HepG2 (cell line): Measurements from ENCODE around the gene SDK1. TPM values are rescaled to one million over a fixed set of nuclear protein-coding genes. Genes with fewer than 3 reads are reported as not detected.

ENCODE experiments used
- AGO2 ChIP-seq: fragments of 200-400 bp; formaldehyde crosslinking; optimal IDR thresholded peaks from 2 replicates; pipeline ENCODE3; 2017; ENCODE audit warnings: mild to moderate bottlenecking, low read depth, low read length, moderate library complexity
- BHLHE40 ChIP-seq: IDR thresholded peaks from 2 replicates; pipeline ENCODE4 v1.6.1; 2011; ENCODE audit warnings: low read length, improper control_type of control experiment
- ELF3 ChIP-seq: IDR thresholded peaks from 2 replicates; pipeline ENCODE4 v1.6.1; 2016; ENCODE audit warnings: missing genetic modification reagents, missing compliant biosample characterization
- FIP1L1 ChIP-seq: fragments of 200-400 bp; formaldehyde crosslinking; IDR thresholded peaks from 2 replicates; pipeline ENCODE4 v1.6.1; 2018; ENCODE audit warnings: low read depth, mild to moderate bottlenecking, low read length, moderate library complexity, borderline replicate concordance; ENCODE audit not compliant: insufficient read depth
- HOXA7 ChIP-seq: sonication (generic); formaldehyde crosslinking; IDR thresholded peaks from 2 replicates; pipeline ENCODE4 v1.8.1; 2022; ENCODE audit warnings: mild to moderate bottlenecking, missing genetic modification reagents, moderate library complexity
- KDM2A ChIP-seq: sonication (generic); formaldehyde crosslinking; IDR thresholded peaks from 2 replicates; pipeline ENCODE4 v1.4.0; 2020; ENCODE audit warnings: low read depth, missing genetic modification reagents, borderline replicate concordance
- NR1H2 ChIP-seq: sonication (generic); formaldehyde crosslinking; IDR thresholded peaks from 2 replicates; pipeline ENCODE4 v1.8.1; 2022; ENCODE audit warnings: low read depth, missing genetic modification reagents, borderline replicate concordance
- PHF8 ChIP-seq: sonication (generic); formaldehyde crosslinking; IDR thresholded peaks from 2 replicates; pipeline ENCODE4 v1.5.0; 2020; ENCODE audit warnings: missing genetic modification reagents
- RBM22 ChIP-seq: fragments of 200-400 bp; formaldehyde crosslinking; optimal IDR thresholded peaks from 2 replicates; pipeline ENCODE3; 2017; ENCODE audit warnings: mild to moderate bottlenecking, low read length, moderate library complexity
- RNF2 ChIP-seq: fragments of 450-650 bp; conservative IDR thresholded peaks from 2 replicates; pipeline ENCODE4 v1.6.1; 2016; ENCODE audit warnings: low read depth
- SIN3A ChIP-seq: IDR thresholded peaks from 2 replicates; pipeline ENCODE4 v1.6.1; 2011; ENCODE audit warnings: low read depth, mild to moderate bottlenecking, control low read depth, low read length, borderline replicate concordance
- SNRNP70 ChIP-seq: fragments of 200-400 bp; formaldehyde crosslinking; IDR thresholded peaks from 2 replicates; pipeline ENCODE4 v1.6.1; 2017; ENCODE audit warnings: mild to moderate bottlenecking, low read depth, low read length, moderate library complexity
- SP1 ChIP-seq, 2 experiments: fragments of 450-650 bp in 1 of 2; sonication (generic) in 1 of 2; formaldehyde crosslinking in 1 of 2; IDR thresholded peaks; 2 replicates each; pipeline versions ENCODE4 v1.4.0 to v1.6.1; 2016 to 2020; ENCODE audit warnings: missing genetic modification reagents in 1 of 2
- SRSF1 ChIP-seq: fragments of 200-400 bp; formaldehyde crosslinking; optimal IDR thresholded peaks from 2 replicates; pipeline ENCODE3; 2017; ENCODE audit warnings: mild to moderate bottlenecking, low read depth, low read length, moderate library complexity
- THAP7 ChIP-seq: sonication (generic); formaldehyde crosslinking; IDR thresholded peaks from 2 replicates; pipeline ENCODE4 v1.8.1; 2023; ENCODE audit warnings: mild to moderate bottlenecking, missing genetic modification reagents
- ZBTB3 ChIP-seq: sonication (generic); formaldehyde crosslinking; IDR thresholded peaks from 2 replicates; pipeline ENCODE4 v1.4.0; 2020; ENCODE audit warnings: low read depth, mild to moderate bottlenecking, moderate library complexity, missing genetic modification reagents, borderline replicate concordance
- ZNF10 ChIP-seq: sonication (generic); formaldehyde crosslinking; IDR thresholded peaks from 2 replicates; pipeline ENCODE4 v1.4.0; 2020; ENCODE audit warnings: mild to moderate bottlenecking, low read depth, missing genetic modification reagents, borderline replicate concordance
- ZNF264 ChIP-seq: sonication (generic); formaldehyde crosslinking; IDR thresholded peaks from 2 replicates; pipeline ENCODE4 v1.4.0; 2020; ENCODE audit warnings: missing genetic modification reagents
- ZNF326 ChIP-seq: sonication (generic); formaldehyde crosslinking; IDR thresholded peaks from 2 replicates; pipeline ENCODE4 v1.4.0; 2020; ENCODE audit warnings: missing genetic modification reagents, borderline replicate concordance
- ZNF460 ChIP-seq: sonication (generic); formaldehyde crosslinking; IDR thresholded peaks from 2 replicates; pipeline ENCODE4 v1.5.1; 2020; ENCODE audit warnings: missing genetic modification reagents, mild to moderate bottlenecking, borderline replicate concordance
- ZNF510 ChIP-seq: sonication (generic); formaldehyde crosslinking; IDR thresholded peaks from 2 replicates; pipeline ENCODE4 v1.4.0; 2020; ENCODE audit warnings: low read depth, mild to moderate bottlenecking, missing genetic modification reagents
- ZNF569 ChIP-seq: sonication (generic); formaldehyde crosslinking; IDR thresholded peaks from 2 replicates; pipeline ENCODE4 v1.5.0; 2020; ENCODE audit warnings: mild to moderate bottlenecking, missing genetic modification reagents, moderate library complexity, borderline replicate concordance
- ZNF678 ChIP-seq: sonication (generic); formaldehyde crosslinking; IDR thresholded peaks from 2 replicates; pipeline ENCODE4 v1.4.0; 2020; ENCODE audit warnings: mild to moderate bottlenecking, missing genetic modification reagents
- ZSCAN20 ChIP-seq: sonication (generic); formaldehyde crosslinking; IDR thresholded peaks from 2 replicates; pipeline ENCODE4 v1.4.0; 2020; ENCODE audit warnings: missing genetic modification reagents, mild to moderate bottlenecking, borderline replicate concordance
- polyA plus RNA-seq, 8 experiments: library from polyadenylated mRNA; depleted of rRNA in 3 of 8; stranded (reverse) in 7 of 8; unstranded in 1 of 8; fragments of >200 nt; fragmentation: Illumina TruSeq in 4 of 8; extraction: Trizol in 4 of 8; gene quantifications; 2 replicates each; pipeline versions ENCODE4 v1.2.1 to v1.2.3, GENCODE V29; 2011 to 2016; ENCODE audit warnings: low read depth in 4 of 8, missing spikeins in 1 of 8, mixed read lengths in 1 of 8; ENCODE audit not compliant: insufficient read depth in 1 of 8
- total RNA-seq, 5 experiments: library from RNA; depleted of rRNA; stranded (reverse); fragments of >200 nt; fragmentation: Illumina TruSeq; extraction: Trizol; gene quantifications; 2 replicates each; pipeline ENCODE4 v1.2.3, GENCODE V29; 2016; ENCODE audit warnings: low read depth in 1 of 5
- TF ChIP-seq, protein P1 (sequence below): sonication (generic); formaldehyde crosslinking; conservative IDR thresholded peaks from 2 replicates; pipeline ENCODE4 v1.4.0; 2020; ENCODE audit warnings: missing genetic modification reagents
- TF ChIP-seq, protein P2 (sequence below): sonication (generic); formaldehyde crosslinking; IDR thresholded peaks from 2 replicates; pipeline ENCODE4 v1.8.0; 2022; ENCODE audit warnings: mild to moderate bottlenecking, missing genetic modification reagents, borderline replicate concordance
- TF ChIP-seq, protein P3 (sequence below): sonication (generic); formaldehyde crosslinking; IDR thresholded peaks from 2 replicates; pipeline ENCODE4 v1.5.0; 2020; ENCODE audit warnings: missing genetic modification reagents, mild to moderate bottlenecking, borderline replicate concordance

The SDK1 gene
- total and polyA plus RNA-seq, 2 of the 13 experiments (the other 11 are each of a cell fraction or from before 2014, with no cell fraction given): 0.35 to 2.4 TPM

DNA sequence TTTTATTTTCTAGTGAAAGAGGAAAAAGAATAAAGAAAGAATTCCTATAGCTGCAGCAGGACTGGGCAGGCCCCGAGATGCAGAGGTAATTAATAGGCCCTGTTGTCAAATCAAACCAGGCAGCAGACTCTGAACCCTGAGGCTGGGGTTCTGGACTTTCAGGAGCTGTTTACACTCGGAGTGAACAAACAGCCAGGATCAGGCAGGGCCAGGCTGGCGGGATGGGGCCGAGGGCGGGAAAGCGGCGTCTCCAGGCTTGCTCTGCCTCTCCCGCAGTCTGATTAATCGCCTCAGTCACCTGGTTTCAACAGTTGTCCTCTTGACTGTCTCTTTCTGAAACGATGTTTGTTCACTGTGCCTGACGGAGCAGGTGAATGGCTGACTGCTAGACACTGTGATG is 705.6 kb downstream of the SDK1 start (continued):
- TF ChIP-seq AGO2: no peak
- TF ChIP-seq, protein P1, sequence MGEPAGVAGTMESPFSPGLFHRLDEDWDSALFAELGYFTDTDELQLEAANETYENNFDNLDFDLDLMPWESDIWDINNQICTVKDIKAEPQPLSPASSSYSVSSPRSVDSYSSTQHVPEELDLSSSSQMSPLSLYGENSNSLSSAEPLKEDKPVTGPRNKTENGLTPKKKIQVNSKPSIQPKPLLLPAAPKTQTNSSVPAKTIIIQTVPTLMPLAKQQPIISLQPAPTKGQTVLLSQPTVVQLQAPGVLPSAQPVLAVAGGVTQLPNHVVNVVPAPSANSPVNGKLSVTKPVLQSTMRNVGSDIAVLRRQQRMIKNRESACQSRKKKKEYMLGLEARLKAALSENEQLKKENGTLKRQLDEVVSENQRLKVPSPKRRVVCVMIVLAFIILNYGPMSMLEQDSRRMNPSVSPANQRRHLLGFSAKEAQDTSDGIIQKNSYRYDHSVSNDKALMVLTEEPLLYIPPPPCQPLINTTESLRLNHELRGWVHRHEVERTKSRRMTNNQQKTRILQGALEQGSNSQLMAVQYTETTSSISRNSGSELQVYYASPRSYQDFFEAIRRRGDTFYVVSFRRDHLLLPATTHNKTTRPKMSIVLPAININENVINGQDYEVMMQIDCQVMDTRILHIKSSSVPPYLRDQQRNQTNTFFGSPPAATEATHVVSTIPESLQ (CRISPR knock-in tag): no peak
- no peak for TF ChIP-seq ZNF326 (CRISPR knock-in tag)
- TF ChIP-seq SNRNP70: no peak
- TF ChIP-seq ZBTB3: no peak
- no peak for TF ChIP-seq RBM22
- TF ChIP-seq, protein P2, sequence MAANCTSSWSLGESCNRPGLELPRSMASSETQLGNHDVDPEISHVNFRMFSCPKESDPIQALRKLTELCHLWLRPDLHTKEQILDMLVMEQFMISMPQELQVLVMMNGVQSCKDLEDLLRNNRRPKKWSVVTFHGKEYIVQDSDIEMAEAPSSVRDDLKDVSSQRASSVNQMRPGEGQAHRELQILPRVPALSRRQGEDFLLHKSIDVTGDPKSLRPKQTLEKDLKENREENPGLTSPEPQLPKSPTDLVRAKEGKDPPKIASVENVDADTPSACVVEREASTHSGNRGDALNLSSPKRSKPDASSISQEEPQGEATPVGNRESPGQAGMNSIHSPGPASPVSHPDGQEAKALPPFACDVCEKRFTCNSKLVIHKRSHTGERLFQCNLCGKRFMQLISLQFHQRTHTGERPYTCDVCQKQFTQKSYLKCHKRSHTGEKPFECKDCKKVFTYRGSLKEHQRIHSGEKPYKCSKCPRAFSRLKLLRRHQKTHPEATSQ (CRISPR knock-in tag): no peak
- TF ChIP-seq ELF3: 0 out of 2 replicates have a peak, but pooled peaks have one; percentile 24
- no peak for TF ChIP-seq HOXA7 (CRISPR knock-in tag)
- no peak for TF ChIP-seq ZNF569 (CRISPR knock-in tag)
- TF ChIP-seq SRSF1: no peak
- TF ChIP-seq ZNF264 (CRISPR knock-in tag): peak; percentile 93
- TF ChIP-seq KDM2A (CRISPR knock-in tag): no peak
- TF ChIP-seq NR1H2: no peak
- TF ChIP-seq SP1 (IDR thresholded peaks at IDR 0.05): no peak
- TF ChIP-seq SP1 (CRISPR knock-in tag; IDR thresholded peaks at IDR 0.05): no peak
- no peak for TF ChIP-seq PHF8 (CRISPR knock-in tag)
- no peak for TF ChIP-seq RNF2
- no peak for TF ChIP-seq BHLHE40
- TF ChIP-seq THAP7: no peak
- no peak for TF ChIP-seq ZNF460 (CRISPR knock-in tag)
- TF ChIP-seq SIN3A: no peak
- no peak for TF ChIP-seq ZSCAN20
- TF ChIP-seq, protein P3, sequence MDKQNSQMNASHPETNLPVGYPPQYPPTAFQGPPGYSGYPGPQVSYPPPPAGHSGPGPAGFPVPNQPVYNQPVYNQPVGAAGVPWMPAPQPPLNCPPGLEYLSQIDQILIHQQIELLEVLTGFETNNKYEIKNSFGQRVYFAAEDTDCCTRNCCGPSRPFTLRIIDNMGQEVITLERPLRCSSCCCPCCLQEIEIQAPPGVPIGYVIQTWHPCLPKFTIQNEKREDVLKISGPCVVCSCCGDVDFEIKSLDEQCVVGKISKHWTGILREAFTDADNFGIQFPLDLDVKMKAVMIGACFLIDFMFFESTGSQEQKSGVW (CRISPR knock-in tag): no peak
- TF ChIP-seq ZNF10 (CRISPR knock-in tag): no peak
- TF ChIP-seq ZNF510 (CRISPR knock-in tag): no peak
- TF ChIP-seq ZNF678 (CRISPR knock-in tag): no peak
- no peak for TF ChIP-seq FIP1L1
